Measurements from ENCODE around the gene ZNF469.

ZNF469 gene

GRCh38 chr16:88430524-88431446, 48.0 kb downstream of the ZNF469 start:
- DNase-seq: peak; percentile 29

DNA sequence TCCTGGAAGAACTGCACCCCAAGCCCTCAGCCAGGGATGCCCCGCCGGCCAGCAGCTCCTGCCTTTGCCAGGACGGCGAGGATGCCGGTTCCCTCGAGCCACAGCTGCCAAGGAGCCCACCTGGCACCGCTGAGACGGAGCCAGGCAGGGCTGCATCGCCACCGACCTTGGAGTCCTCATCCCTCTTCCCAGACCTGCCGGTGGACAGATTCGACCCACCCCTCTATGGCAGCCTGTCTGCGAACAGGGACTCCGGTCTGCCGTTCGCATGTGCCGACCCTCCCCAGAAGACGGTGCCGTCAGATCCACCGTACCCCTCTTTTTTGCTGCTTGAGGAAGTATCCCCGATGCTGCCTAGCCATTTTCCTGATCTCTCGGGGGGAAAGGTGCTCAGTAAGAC, 48.9 kb downstream of the ZNF469 start:
- DNase-seq: no peak

- DNase-seq: no peak
Measured at GRCh38 chr16:88432174-88432573, 49.4 kb downstream of the ZNF469 start.

Measured in activated CD4-positive, alpha-beta T cell treated with anti-CD3 and anti-CD28 coated beads for 1 hour (primary cell).